GM12878 (cell line): Measurements from ENCODE around the gene MAST3. TPM values are rescaled to one million over a fixed set of nuclear protein-coding genes. Genes with fewer than 3 reads are reported as not detected.

Experiments used
- ATAC-seq: fragments of 200-7000 bp; cut with Tn5 transposase; 3 replicates; pipeline ENCODE4 v1.9.1; 2020; ENCODE audit warnings: mild to moderate bottlenecking, moderate library complexity
- BruUV-seq: library from RNA; stranded (reverse); fragments of 400-500 nt; replicated peaks from 2 replicates; lab custom pipeline; 2021; lab: Mats Ljungman, UMichigan
- CTCF ChIA-PET: fragments of 300-600 bp; sonication (Branson Sonifier 250); formaldehyde crosslinking; extraction: SDS; loops from one replicate; lab custom pipeline; 2021; ENCODE audit warnings: inconsistent platforms; lab: Yijun Ruan, JAX
- POLR2A ChIA-PET: fragments of 350-600 bp; formaldehyde crosslinking; extraction: SDS; loops from one replicate; lab custom pipeline; 2021; ENCODE audit warnings: inconsistent platforms; lab: Charles Lee
- RAD21 ChIA-PET: fragments of 300-600 bp; sonication (Branson Sonifier 250); formaldehyde crosslinking; loops from one replicate; lab custom pipeline; 2023; ENCODE audit warnings: antibody characterized with exemption; ENCODE audit not compliant: unreplicated experiment; lab: Charles Lee
- SMC1A ChIA-PET: fragments of 300-600 bp; sonication (Branson Sonifier 250); formaldehyde crosslinking; loops from one replicate; lab custom pipeline; 2023; ENCODE audit not compliant: unreplicated experiment, uncharacterized antibody; lab: Charles Lee
- DNase-seq: peaks from one replicate; pipeline ENCODE4 v3.0.0-alpha.2; 2011; ENCODE audit warnings: low read depth, low spot score
- FAIRE-seq: peaks from 3 replicates; lab custom pipeline; 2011; peaks lifted over from hg19 to GRCh38; lab: Jason Lieb, UNC
- H2AFZ ChIP-seq: 2 replicates; pipeline ENCODE4 v1.6.0; 2011; ENCODE audit warnings: low read depth, low read length, control low read depth; ENCODE audit not compliant: control insufficient read depth
- H3K27ac ChIP-seq: 2 replicates; pipeline ENCODE4 v1.5.1; 2011; ENCODE audit warnings: control low read depth; ENCODE audit not compliant: control insufficient read depth, insufficient read depth
- H3K27me3 ChIP-seq, 2 experiments: replicated peaks in 1 of 2; 2 replicates each; pipeline versions ENCODE4 v1.6.0 to v1.6.1; 2011; ENCODE audit warnings: low read length in 1 of 2; ENCODE audit not compliant: control insufficient read depth in 2 of 2, insufficient read depth in 2 of 2
- H3K36me3 ChIP-seq, 2 experiments: 2 replicates each; pipeline ENCODE4 v1.5.1; 2011; ENCODE audit warnings: low read length in 1 of 2; ENCODE audit not compliant: control insufficient read depth in 2 of 2, insufficient read depth in 2 of 2
- H3K4me1 ChIP-seq: 2 replicates; pipeline ENCODE4 v1.6.1; 2011; ENCODE audit warnings: mild to moderate bottlenecking, low read length, moderate library complexity, mixed read lengths; ENCODE audit not compliant: control insufficient read depth, insufficient read depth
- H3K4me2 ChIP-seq: 2 replicates; pipeline ENCODE4 v1.6.0; 2011; ENCODE audit warnings: control low read depth; ENCODE audit not compliant: control insufficient read depth, insufficient read depth
- H3K4me3 ChIP-seq: fragments of 200-600 bp; sonication (generic); 2 replicates; pipeline ENCODE4 v1.5.1; 2016
- H3K79me2 ChIP-seq: 2 replicates; pipeline ENCODE4 v1.6.0; 2011; ENCODE audit warnings: low read length; ENCODE audit not compliant: control insufficient read depth, insufficient read depth
- H3K9ac ChIP-seq: 2 replicates; pipeline ENCODE4 v1.8.0; 2011; ENCODE audit warnings: low read length, control low read depth, mixed read lengths; ENCODE audit not compliant: control insufficient read depth, insufficient read depth
- H3K9me3 ChIP-seq: replicated peaks from 3 replicates; pipeline ENCODE4 v1.5.1; 2011; ENCODE audit warnings: mild to moderate bottlenecking, low read length; ENCODE audit not compliant: control insufficient read depth, insufficient read depth
- H4K20me1 ChIP-seq: 2 replicates; pipeline ENCODE4 v1.6.0; 2011; ENCODE audit not compliant: control insufficient read depth, insufficient read depth
- BCL3 ChIP-seq: IDR thresholded peaks from 2 replicates; pipeline ENCODE4 v1.6.1; 2011; ENCODE audit warnings: borderline replicate concordance, low read depth, mild to moderate bottlenecking, moderate library complexity, low read length; ENCODE audit not compliant: insufficient read depth, poor library complexity, severe bottlenecking
- BRCA1 ChIP-seq: IDR thresholded peaks from 2 replicates; pipeline ENCODE4 v1.6.1; 2011; ENCODE audit warnings: low read depth, low read length, improper control_type of control experiment
- CBX5 ChIP-seq: sonication (generic); IDR thresholded peaks from 2 replicates; pipeline ENCODE4 v1.6.1; 2016; ENCODE audit warnings: low read depth, moderate library complexity, mild to moderate bottlenecking, inconsistent platforms
- EGR1 ChIP-seq, 2 experiments: IDR thresholded peaks; 1 replicate in 1 of 2; 2 replicates in 1 of 2; pipeline ENCODE4 v1.6.1; 2011 to 2012; ENCODE audit warnings: low read depth in 2 of 2, low read length in 2 of 2, borderline replicate concordance in 1 of 2, mild to moderate bottlenecking in 1 of 2, moderate library complexity in 1 of 2
- MYB ChIP-seq: fragments of 150-350 bp; IDR thresholded peaks from 2 replicates; pipeline ENCODE4 v1.6.1; 2014; ENCODE audit warnings: mild to moderate bottlenecking, low read depth, low read length, borderline replicate concordance
- NFXL1 ChIP-seq: fragments of 450-650 bp; IDR thresholded peaks from 2 replicates; pipeline ENCODE4 v1.6.1; 2017; ENCODE audit warnings: antibody characterized with exemption, mild to moderate bottlenecking, borderline replicate concordance
- NR2C2 ChIP-seq: IDR thresholded peaks from 2 replicates; pipeline ENCODE4 v1.6.1; 2011; ENCODE audit warnings: borderline replicate concordance, low read depth; ENCODE audit not compliant: control insufficient read depth, insufficient read length
- POU2F2 ChIP-seq: IDR thresholded peaks from 3 replicates; pipeline ENCODE4 v1.6.1; 2011; ENCODE audit warnings: low read depth, mild to moderate bottlenecking, low read length, borderline replicate concordance
- RCOR1 ChIP-seq: conservative IDR thresholded peaks from 2 replicates; pipeline ENCODE4 v1.6.1; 2012; ENCODE audit warnings: low read depth, low read length, improper control_type of control experiment
- SIX5 ChIP-seq: IDR thresholded peaks from 2 replicates; pipeline ENCODE4 v1.6.1; 2011; ENCODE audit warnings: mild to moderate bottlenecking, low read depth, low read length, moderate library complexity; ENCODE audit not compliant: severe bottlenecking
- SPI1 ChIP-seq: IDR thresholded peaks from 2 replicates; pipeline ENCODE4 v1.6.1; 2011; ENCODE audit warnings: low read depth, mild to moderate bottlenecking, low read length, moderate library complexity, borderline replicate concordance; ENCODE audit not compliant: insufficient read depth
- ZBTB33 ChIP-seq: fragments of 450-650 bp; IDR thresholded peaks from 2 replicates; pipeline ENCODE4 v1.6.1; 2017; ENCODE audit warnings: mild to moderate bottlenecking
- WGBS: methylation state at CpG from one replicate; pipeline ENCODE4 v1.1.6; 2016; ENCODE audit warnings: low lambda C conversion rate; ENCODE audit not compliant: insufficient replicate concordance, insufficient coverage; ENCODE audit errors: missing lambda C conversion rate; 5-methylcytosine and 5-hydroxymethylcytosine counted together
- in situ Hi-C: fragments of 300-500 bp; cut with MboI; formaldehyde crosslinking; loops from 9 replicates; pipeline ENCODE4 v1.14.3; 2018; ENCODE audit warnings: mixed read lengths
- intact Hi-C: fragments of 100-400 bp; cut with micrococcal nuclease; formaldehyde crosslinking; loops from one replicate; pipeline ENCODE4 v1.14.2; 2022; ENCODE audit not compliant: unreplicated experiment
- polyA plus RNA-seq, 11 experiments: library from polyadenylated mRNA; depleted of rRNA in 4 of 11; unstranded in 6 of 11; stranded (reverse) in 5 of 11; fragments of >200 nt; fragmentation: Nextera tagmentation in 4 of 11; fragmentation: Illumina TruSeq in 1 of 11; extraction: Ambion mirVana in 4 of 11; extraction: Trizol in 1 of 11; gene quantifications; 1 replicate in 1 of 11; 2 replicates in 10 of 11; pipeline versions ENCODE4 v1.2.1 to v1.2.3, GENCODE V29; 2011 to 2016; ENCODE audit warnings: inconsistent platforms in 2 of 11, missing spikeins in 2 of 11, low read depth in 1 of 11
- total RNA-seq, 4 experiments: library from RNA; depleted of rRNA in 3 of 4; stranded (reverse); fragments of >200 nt in 3 of 4; fragmentation: Illumina TruSeq in 1 of 4; extraction: Trizol in 1 of 4; gene quantifications; 2 replicates each; pipeline versions ENCODE4 v1.2.1 to v1.2.3, GENCODE V29; 2013 to 2021
- TF ChIP-seq, protein P1 (sequence below): fragments of 450-650 bp; IDR thresholded peaks from 2 replicates; pipeline ENCODE4 v1.6.1; 2018; ENCODE audit warnings: borderline replicate concordance, mild to moderate bottlenecking; ENCODE audit not compliant: partially characterized antibody
- TF ChIP-seq, protein P2 (sequence below): fragments of 450-650 bp; IDR thresholded peaks from 2 replicates; pipeline ENCODE4 v1.6.1; 2014; ENCODE audit warnings: mild to moderate bottlenecking
- TF ChIP-seq, protein P3 (sequence below): IDR thresholded peaks from 2 replicates; pipeline ENCODE4 v1.6.1; 2012; ENCODE audit warnings: low read depth, low read length, improper control_type of control experiment

The MAST3 gene
- total and polyA plus RNA-seq, 10 of the 15 experiments (the other 5 are each of a cell fraction or from before 2014, with no cell fraction given) = 3.0 to 22.2 (median 7.5) TPM

DNA sequence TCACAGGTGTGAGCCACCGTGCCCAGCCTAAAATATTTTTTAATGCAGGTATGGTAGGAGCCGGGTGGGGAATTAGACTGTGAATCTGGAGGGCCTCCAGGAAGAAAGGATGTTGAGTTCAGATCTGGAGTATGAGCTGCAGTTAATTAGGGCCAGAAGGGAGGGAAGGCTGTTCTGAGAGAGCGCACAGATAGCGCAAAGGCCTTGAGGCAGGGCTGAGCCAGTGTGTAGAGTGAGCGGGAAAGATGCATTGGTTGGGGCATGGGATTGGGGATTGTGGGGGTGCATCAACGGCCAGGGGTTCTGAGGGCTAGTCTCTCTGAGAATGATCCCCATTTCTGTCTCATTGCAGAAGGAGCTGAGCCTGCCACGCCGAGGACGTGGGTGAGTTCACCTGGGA is 9.7 kb downstream of the MAST3 start:
- WGBS = 77% methylated on average over 9 of the region's 9 CpGs
- TF ChIP-seq RCOR1 = no peak
- TF ChIP-seq BRCA1 = no peak
- TF ChIP-seq, protein P1, sequence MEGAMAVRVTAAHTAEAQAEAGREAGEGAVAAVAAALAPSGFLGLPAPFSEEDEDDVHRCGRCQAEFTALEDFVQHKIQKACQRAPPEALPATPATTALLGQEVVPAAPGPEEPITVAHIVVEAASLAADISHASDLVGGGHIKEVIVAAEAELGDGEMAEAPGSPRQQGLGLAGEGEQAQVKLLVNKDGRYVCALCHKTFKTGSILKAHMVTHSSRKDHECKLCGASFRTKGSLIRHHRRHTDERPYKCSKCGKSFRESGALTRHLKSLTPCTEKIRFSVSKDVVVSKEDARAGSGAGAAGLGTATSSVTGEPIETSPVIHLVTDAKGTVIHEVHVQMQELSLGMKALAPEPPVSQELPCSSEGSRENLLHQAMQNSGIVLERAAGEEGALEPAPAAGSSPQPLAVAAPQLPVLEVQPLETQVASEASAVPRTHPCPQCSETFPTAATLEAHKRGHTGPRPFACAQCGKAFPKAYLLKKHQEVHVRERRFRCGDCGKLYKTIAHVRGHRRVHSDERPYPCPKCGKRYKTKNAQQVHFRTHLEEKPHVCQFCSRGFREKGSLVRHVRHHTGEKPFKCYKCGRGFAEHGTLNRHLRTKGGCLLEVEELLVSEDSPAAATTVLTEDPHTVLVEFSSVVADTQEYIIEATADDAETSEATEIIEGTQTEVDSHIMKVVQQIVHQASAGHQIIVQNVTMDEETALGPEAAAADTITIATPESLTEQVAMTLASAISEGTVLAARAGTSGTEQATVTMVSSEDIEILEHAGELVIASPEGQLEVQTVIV = no peak
- no peak for TF ChIP-seq ZBTB33
- TF ChIP-seq POU2F2 = no peak
- TF ChIP-seq, protein P2, sequence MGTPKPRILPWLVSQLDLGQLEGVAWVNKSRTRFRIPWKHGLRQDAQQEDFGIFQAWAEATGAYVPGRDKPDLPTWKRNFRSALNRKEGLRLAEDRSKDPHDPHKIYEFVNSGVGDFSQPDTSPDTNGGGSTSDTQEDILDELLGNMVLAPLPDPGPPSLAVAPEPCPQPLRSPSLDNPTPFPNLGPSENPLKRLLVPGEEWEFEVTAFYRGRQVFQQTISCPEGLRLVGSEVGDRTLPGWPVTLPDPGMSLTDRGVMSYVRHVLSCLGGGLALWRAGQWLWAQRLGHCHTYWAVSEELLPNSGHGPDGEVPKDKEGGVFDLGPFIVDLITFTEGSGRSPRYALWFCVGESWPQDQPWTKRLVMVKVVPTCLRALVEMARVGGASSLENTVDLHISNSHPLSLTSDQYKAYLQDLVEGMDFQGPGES = no peak
- TF ChIP-seq, protein P3, sequence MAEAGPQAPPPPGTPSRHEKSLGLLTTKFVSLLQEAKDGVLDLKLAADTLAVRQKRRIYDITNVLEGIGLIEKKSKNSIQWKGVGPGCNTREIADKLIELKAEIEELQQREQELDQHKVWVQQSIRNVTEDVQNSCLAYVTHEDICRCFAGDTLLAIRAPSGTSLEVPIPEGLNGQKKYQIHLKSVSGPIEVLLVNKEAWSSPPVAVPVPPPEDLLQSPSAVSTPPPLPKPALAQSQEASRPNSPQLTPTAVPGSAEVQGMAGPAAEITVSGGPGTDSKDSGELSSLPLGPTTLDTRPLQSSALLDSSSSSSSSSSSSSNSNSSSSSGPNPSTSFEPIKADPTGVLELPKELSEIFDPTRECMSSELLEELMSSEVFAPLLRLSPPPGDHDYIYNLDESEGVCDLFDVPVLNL = no peak
- TF ChIP-seq SIX5 = no peak
- TF ChIP-seq CBX5 = no peak
- no peak for TF ChIP-seq NR2C2
- TF ChIP-seq NFXL1 = no peak
- no peak for TF ChIP-seq SPI1
- TF ChIP-seq BCL3 = no peak
- no peak for TF ChIP-seq MYB
- no peak for TF ChIP-seq EGR1 (IDR thresholded peaks at IDR 0.05; ENCODE audit: borderline replicate concordance in 1 of 2, low read depth in 2 of 2, low read length in 2 of 2)

More for the DNA sequence above, 9.7 kb downstream of the MAST3 start:
- ChIA-PET RAD21 (interaction anchor here (2.1 kb wide), 1 partner anchor 20 kb away, joined by 7 read pairs; the partner anchor contains the start of gene IL12RB1), CTCF (interaction anchor here (0.8 to 1.2 kb wide), 2 partner anchors 9 to 45 kb away, joined by 3 read pairs; partner anchors contain the start of gene PIK3R2), POLR2A (interaction anchor here (0.6 kb wide), 1 partner anchor 43 kb away, joined by 4 read pairs; no protein-coding TSS in a partner anchor), SMC1A (no interaction called here)
- no peak overlapping the region for H3K4me2 ChIP-seq
- peaks cover 2 to 4% of the 10 kb centered on the region in 2 experiments; a peak in 3 of 4 replicates for H3K36me3 ChIP-seq
- no TSS peak for BruUV-seq
- H3K9ac ChIP-seq = no peak overlapping the region
- no peak for ATAC-seq
- intact Hi-C loops (no loop called here), in situ Hi-C loops (no loop called here)
- no peak overlapping the region for H3K4me3 ChIP-seq
- H2AFZ ChIP-seq = no peak overlapping the region
- H3K27ac ChIP-seq = no peak overlapping the region
- peaks cover 52% of the 10 kb centered on the region for H3K4me1 ChIP-seq
- no peak for FAIRE-seq
- H4K20me1 ChIP-seq = no peaks in the 10 kb centered on the region
- H3K9me3 ChIP-seq = no peaks in the 10 kb centered on the region
- peaks cover 5% of the 10 kb centered on the region for H3K79me2 ChIP-seq
- no peak for DNase-seq
- no peaks in the 10 kb centered on the region for H3K27me3 ChIP-seq
